Measurements from ENCODE around the gene KMT2C. TPM values are rescaled to one million over a fixed set of nuclear protein-coding genes. Genes with fewer than 3 reads are reported as not detected.

Gene KMT2C
- total and polyA plus RNA-seq, 8 donors: 5.0 to 248 (median 80.1) TPM

DNA sequence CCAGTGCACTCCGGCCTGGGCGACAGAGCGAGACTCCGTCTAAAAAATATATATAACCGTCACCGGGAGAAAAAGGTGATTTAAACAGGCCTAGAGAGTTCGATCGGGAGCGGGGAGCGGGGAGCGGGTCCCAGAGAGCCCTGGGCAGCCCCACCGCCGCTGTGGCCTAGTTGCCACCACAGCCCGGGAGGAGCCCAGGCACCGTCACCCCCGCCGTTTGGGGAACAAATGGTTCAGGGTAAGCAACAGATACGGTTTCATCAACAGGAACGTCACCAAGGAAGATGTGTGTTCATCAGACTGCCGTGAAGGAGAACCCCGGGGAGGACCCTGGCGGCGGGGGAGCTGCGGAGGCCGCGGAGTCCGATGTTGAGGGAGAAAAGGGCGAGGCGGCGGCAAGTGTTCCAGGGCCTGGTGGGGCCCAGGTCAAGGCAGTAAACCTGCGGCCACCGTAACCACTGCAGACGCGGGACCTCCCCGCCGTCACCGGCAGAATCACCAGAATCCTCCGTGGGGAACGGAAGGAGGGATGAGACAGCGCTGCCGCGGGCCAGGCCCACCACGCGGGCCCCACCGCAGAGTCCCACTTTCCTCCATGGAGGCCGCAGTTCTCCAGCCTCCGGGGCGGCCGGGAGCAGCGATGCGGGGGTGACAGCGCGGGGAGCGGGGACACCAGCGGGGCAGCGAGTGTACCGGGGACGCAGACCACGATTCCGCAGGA, 306.9 kb downstream of the KMT2C start:
- Histone ChIP-seq H3K4me3 (no peak overlapping the region), H3K4me1 (no peaks in the 10 kb centered on the region), H3K9me3 (peaks cover 0 to 9% (median 0%) of the 10 kb centered on the region in 4 donors), H3K36me3 (peaks cover 45 to 100% (median 92%) of the 10 kb centered on the region in 4 donors), H3K27me3 (no peaks in the 10 kb centered on the region), H3K27ac (no peak overlapping the region)
- intact Hi-C loops (cut with DNase I; ENCODE audit: low total_unique reads): no loop called here
- TF ChIP-seq, protein P1, sequence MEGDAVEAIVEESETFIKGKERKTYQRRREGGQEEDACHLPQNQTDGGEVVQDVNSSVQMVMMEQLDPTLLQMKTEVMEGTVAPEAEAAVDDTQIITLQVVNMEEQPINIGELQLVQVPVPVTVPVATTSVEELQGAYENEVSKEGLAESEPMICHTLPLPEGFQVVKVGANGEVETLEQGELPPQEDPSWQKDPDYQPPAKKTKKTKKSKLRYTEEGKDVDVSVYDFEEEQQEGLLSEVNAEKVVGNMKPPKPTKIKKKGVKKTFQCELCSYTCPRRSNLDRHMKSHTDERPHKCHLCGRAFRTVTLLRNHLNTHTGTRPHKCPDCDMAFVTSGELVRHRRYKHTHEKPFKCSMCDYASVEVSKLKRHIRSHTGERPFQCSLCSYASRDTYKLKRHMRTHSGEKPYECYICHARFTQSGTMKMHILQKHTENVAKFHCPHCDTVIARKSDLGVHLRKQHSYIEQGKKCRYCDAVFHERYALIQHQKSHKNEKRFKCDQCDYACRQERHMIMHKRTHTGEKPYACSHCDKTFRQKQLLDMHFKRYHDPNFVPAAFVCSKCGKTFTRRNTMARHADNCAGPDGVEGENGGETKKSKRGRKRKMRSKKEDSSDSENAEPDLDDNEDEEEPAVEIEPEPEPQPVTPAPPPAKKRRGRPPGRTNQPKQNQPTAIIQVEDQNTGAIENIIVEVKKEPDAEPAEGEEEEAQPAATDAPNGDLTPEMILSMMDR (IDR thresholded peaks at IDR 0.05): no peak
- TF ChIP-seq POLR2AphosphoS5 (IDR thresholded peaks at IDR 0.05): no peak
- TF ChIP-seq EP300 (IDR thresholded peaks at IDR 0.05): no peak
- no peak for TF ChIP-seq POLR2A (IDR thresholded peaks at IDR 0.05)
- DNase-seq: no peak
- WGBS, 5 donors: 96 to 98% (median 98%) methylated on average over 52 to 60 of the region's 60 CpGs

DNA sequence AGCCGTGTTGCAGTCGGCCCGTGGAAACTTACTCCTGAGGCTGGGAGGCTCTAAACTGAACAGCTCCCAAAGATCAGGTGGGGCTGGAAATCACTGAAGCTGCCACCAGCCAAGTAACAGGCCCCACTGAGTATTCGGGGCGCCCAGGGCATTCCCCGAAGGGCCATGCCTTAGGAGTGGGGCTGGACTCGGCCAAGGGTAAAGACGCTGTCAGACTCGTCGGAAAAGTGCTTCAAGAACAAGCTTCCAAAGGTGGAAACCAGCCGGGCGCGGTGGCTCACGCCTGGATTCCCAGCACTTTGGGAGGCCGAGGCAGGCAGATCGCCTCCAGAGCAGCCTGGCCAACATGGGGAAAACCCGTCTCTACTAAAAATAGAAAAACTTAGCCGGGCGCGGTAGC, 307.6 kb downstream of the KMT2C start:
- intact Hi-C loops (cut with DNase I; ENCODE audit: low total_unique reads): no loop called here
- Histone ChIP-seq H3K4me1 (no peaks in the 10 kb centered on the region), H3K27me3 (no peaks in the 10 kb centered on the region), H3K9me3 (peaks cover 0 to 9% (median 0%) of the 10 kb centered on the region in 4 donors), H3K36me3 (peaks cover 50 to 100% (median 92%) of the 10 kb centered on the region in 4 donors), H3K27ac (no peak overlapping the region), H3K4me3 (no peak overlapping the region)
- no peak for DNase-seq
- 97 to 98% (median 97%) methylated on average over 20 of the region's 20 CpGs for WGBS, 5 donors
- TF ChIP-seq, protein P1 (IDR thresholded peaks at IDR 0.05): no peak
- TF ChIP-seq EP300 (IDR thresholded peaks at IDR 0.05) (no peak), POLR2AphosphoS5 (IDR thresholded peaks at IDR 0.05) (no peak), POLR2A (IDR thresholded peaks at IDR 0.05) (no peak)

DNA sequence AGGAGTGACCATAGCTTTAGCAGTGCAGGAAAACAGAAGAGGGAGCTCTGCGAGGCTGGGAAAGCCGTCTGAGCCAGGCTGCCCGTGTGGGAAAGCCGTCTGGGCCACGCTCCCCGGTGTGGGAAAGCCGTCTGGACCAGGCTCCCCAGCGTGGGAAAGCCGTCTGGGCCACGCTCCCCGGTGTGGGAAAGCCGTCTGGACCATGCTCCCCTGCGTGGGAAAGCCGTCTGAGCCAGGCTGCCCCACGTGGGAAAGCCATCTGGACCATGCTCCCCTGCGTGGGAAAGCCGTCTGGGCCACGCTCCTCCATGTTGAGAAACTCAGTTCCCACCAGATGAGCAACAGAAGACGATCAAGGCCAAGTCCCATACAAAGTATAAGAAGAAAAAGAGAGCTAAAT, 308.6 kb downstream of the KMT2C start:
- Histone ChIP-seq H3K27me3 (no peaks in the 10 kb centered on the region), H3K4me3 (no peak overlapping the region), H3K27ac (no peak overlapping the region), H3K36me3 (peaks cover 47 to 100% (median 96%) of the 10 kb centered on the region in 4 donors), H3K9me3 (peaks cover 0 to 9% (median 0%) of the 10 kb centered on the region in 4 donors), H3K4me1 (no peaks in the 10 kb centered on the region)
- 93 to 97% (median 97%) methylated on average over 19 of the region's 19 CpGs for WGBS, 5 donors
- intact Hi-C loops (cut with DNase I; ENCODE audit: low total_unique reads): no loop called here
- DNase-seq: no peak
- TF ChIP-seq POLR2AphosphoS5 (IDR thresholded peaks at IDR 0.05) (no peak), EP300 (IDR thresholded peaks at IDR 0.05) (no peak), POLR2A (IDR thresholded peaks at IDR 0.05) (no peak)
- TF ChIP-seq, protein P1 (IDR thresholded peaks at IDR 0.05): no peak

DNA sequence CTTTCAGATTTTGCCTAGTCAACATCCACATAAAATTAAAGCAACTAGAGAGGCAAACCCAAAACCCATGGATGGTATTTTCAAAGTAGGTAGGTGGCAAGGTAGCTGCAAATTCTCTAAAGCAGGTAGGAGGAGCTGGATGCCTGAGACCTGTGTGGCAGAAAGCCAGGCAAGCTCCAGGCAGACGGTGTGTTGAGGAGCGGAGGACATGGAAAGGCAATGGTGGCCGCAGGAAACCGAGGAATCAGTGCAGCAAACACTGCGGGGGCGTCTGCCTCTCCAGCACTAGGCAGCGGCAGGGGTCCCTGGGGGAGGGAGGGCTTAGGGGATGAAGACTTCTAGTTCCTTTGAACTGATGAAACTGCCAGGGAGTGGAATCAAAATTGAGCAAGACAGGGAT, 309.1 kb downstream of the KMT2C start:
- 89 to 96% (median 91%) methylated on average over 7 of the region's 7 CpGs for WGBS, 5 donors
- Histone ChIP-seq H3K9me3 (peaks cover 0 to 9% (median 0%) of the 10 kb centered on the region in 4 donors), H3K4me3 (no peak overlapping the region), H3K27ac (no peak overlapping the region), H3K27me3 (no peaks in the 10 kb centered on the region), H3K36me3 (peaks cover 42 to 100% (median 96%) of the 10 kb centered on the region in 4 donors), H3K4me1 (no peaks in the 10 kb centered on the region)
- intact Hi-C loops (cut with DNase I; ENCODE audit: low total_unique reads): no loop called here
- no peak for DNase-seq
- TF ChIP-seq POLR2A (IDR thresholded peaks at IDR 0.05) (no peak), POLR2AphosphoS5 (IDR thresholded peaks at IDR 0.05) (no peak), EP300 (IDR thresholded peaks at IDR 0.05) (no peak)
- TF ChIP-seq, protein P1 (IDR thresholded peaks at IDR 0.05): no peak

Measured in stomach (tissue), 9 donors.